Kidney epithelial cell (primary cell): ENCODE data around the gene NSUN2. TPM values are rescaled to one million over a fixed set of nuclear protein-coding genes. Genes with fewer than 3 reads are reported as not detected.

Source experiments
- DNase-seq: peaks from one replicate; pipeline ENCODE4 v3.0.0-alpha.2; 2010; ENCODE audit warnings: low read depth
- H3K27me3 ChIP-seq: 2 replicates; pipeline ENCODE4 v1.6.0; 2011; ENCODE audit warnings: low read length; ENCODE audit not compliant: control insufficient read depth, insufficient read depth
- H3K36me3 ChIP-seq: 2 replicates; pipeline ENCODE4 v1.5.1; 2011; ENCODE audit warnings: low read length; ENCODE audit not compliant: control insufficient read depth, insufficient read depth
- H3K4me3 ChIP-seq: 2 replicates; pipeline ENCODE4 v1.5.1; 2011; ENCODE audit warnings: low read depth, mild to moderate bottlenecking, control low read depth, low read length
- CTCF ChIP-seq: IDR thresholded peaks from 2 replicates; pipeline ENCODE4 v1.5.1; 2011; ENCODE audit warnings: mild to moderate bottlenecking, moderate library complexity, low read length, control low read depth, inconsistent platforms; ENCODE audit not compliant: insufficient read depth, poor library complexity, severe bottlenecking
- total RNA-seq: library from RNA; depleted of rRNA; stranded (reverse); fragments of >200 nt; gene quantifications from 2 replicates; pipeline ENCODE4 v1.2.3, GENCODE V29; 2015

NSUN2 gene
- total RNA-seq, 1 donor from 2014 or later: 62.8 TPM

DNA sequence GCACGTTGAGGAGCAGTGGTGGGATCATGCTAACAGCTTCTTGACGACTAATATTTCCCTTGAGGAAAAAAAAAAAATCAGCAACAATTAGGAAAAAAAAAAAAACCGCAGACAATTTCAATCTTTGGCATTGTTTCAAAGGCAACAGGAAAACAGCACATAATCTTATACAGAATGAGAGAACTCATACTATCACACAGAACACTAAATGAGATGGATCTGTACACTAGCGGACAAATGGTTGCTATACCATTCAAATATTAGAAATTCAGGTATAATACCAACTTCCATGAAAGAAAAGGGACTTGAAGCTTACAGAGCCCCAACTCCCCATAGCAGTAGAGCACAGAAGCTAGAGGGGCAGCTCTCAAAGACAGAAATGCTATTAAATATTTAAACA, 9.6 kb downstream of the NSUN2 start:
- no peak for DNase-seq
- peaks cover 4% of the 10 kb centered on the region for H3K36me3 ChIP-seq
- no peak overlapping the region for H3K4me3 ChIP-seq
- no peak for TF ChIP-seq CTCF
- H3K27me3 ChIP-seq: no peaks in the 10 kb centered on the region

DNA sequence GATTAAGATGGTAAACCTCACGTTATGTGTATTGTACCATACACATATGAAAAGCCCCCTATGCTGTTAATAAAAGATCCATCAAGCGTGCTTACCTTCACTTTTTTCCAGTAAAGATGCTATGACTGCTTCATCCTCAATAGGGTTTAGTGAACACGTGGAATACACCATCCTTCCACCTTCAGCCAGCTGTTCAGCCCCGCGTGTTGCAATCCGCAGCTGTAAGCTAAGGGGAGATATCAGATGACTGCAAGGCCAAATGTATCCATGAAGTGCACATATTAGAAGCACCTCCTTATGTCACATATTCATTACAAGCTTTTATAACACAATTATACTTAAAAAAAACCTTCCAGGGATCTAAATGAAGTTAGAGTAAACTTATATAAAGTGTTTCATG, 16.2 kb downstream of the NSUN2 start:
- peaks cover 1% of the 10 kb centered on the region for H3K36me3 ChIP-seq
- TF ChIP-seq CTCF: no peak
- H3K27me3 ChIP-seq: no peaks in the 10 kb centered on the region
- H3K4me3 ChIP-seq: no peak overlapping the region
- DNase-seq: no peak

DNA sequence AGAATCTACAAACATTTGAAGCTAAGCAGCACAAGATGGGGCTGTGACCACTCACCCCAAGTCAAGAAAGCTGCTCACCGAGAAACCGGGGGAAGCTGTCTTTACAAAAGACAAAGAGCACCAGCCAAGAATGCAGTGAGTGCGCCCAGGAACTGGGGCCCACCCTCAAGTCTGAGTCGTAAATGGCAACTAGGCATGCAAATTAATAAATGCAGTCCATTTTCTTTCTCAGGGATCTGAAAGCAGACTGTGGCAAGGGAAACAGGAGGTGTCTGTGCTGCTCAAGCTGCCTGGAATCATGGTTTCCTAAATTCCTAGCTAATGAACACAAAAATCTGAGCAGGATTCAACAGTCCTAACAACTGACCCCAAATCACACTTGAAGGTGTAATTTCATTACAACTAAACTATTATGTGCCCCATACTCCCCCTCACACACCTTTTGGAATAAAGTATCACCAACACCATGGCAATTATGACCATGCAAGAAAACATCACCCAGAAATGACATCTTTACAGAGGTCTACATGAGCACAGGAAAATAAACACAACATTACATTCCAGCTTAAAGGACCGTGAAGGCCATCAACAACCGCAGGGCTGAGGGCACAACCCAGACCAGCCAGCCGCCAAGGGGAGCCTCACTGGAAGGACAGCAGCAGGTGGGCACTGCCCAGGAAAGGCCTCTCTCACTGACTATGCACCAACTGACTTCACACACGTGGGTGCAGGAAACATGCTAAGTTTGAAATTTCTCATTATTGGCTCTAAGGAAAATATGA, 17.6 kb downstream of the NSUN2 start:
- H3K27me3 ChIP-seq: no peaks in the 10 kb centered on the region
- no peak overlapping the region for H3K4me3 ChIP-seq
- H3K36me3 ChIP-seq: peaks cover 4% of the 10 kb centered on the region
- no peak for TF ChIP-seq CTCF
- DNase-seq: peak; percentile 14

GRCh38 chr5:6611334-6612256, 21.2 kb downstream of the NSUN2 start:
- Histone ChIP-seq H3K27me3 (no peaks in the 10 kb centered on the region), H3K4me3 (no peak overlapping the region), H3K36me3 (peaks cover 8% of the 10 kb centered on the region)
- no peak for DNase-seq
- TF ChIP-seq CTCF: no peak

DNA sequence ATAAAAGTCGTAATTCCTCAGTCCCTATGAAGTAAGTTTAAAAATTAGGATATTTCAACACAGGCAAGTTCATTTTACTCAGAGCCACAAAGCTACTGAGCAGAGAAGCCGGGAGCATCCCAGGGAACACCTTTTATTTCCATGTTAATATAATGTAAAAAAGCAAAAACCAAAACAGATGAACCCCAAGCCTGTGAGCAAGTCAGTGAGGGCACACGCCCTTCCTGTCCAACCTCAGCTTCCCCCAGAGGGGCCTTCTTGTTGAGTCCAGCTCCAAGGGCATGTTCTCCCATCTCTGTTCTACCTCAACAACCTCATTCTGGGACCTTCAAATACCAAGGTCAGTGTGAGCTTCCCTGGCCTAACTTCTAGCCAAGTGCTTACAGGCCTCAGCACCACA, 24.8 kb downstream of the NSUN2 start:
- no peak for TF ChIP-seq CTCF
- DNase-seq: no peak
- Histone ChIP-seq H3K4me3 (no peak overlapping the region), H3K36me3 (peaks cover 11% of the 10 kb centered on the region), H3K27me3 (no peaks in the 10 kb centered on the region)
